Retina (tissue), 1 donor: ENCODE measurements around the gene FAM25G.

Experiments used
- DNase-seq: peaks from one replicate; pipeline ENCODE4 v3.0.0-alpha.2; 2016

FAM25G gene

DNA sequence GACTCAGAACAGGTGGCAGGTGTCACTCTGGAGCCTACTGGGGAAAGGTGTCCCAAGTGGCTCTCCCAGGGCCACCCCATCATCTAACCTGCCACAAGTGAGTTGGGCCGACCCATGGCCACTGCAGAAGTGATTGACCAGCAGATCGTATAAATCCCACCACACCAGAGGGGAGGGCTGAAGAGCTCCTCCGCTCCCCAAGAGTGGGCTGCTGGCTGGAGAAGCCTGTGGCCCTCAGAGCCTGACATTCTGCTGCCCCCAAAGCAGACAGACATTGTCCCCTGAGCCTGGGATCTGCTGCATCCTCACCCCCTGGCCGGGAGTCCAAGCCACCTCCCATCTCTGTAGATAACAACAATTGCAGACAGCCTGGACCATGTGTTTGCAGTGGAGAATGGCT lies 44.3 kb downstream of the FAM25G start:
- no peak for DNase-seq

DNA sequence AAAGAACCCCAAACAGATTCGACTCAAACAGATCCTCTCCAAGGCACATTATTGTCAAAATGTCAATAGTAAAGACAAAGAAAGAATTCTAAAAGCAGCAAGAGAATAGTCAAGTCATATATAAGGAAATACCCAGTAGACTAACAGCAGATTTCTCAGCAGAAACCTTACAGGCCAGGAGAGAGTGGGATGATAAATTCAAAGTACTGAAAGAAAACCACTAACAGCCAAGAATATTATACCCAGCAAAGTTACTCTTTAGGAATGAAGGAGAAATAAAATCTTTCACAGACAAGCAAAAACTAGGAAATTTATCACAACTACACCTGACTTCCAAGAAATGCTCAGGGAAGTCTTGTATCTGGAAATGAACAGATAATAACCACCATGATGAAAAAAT lies 45.8 kb downstream of the FAM25G start:
- DNase-seq, result no peak

DNA sequence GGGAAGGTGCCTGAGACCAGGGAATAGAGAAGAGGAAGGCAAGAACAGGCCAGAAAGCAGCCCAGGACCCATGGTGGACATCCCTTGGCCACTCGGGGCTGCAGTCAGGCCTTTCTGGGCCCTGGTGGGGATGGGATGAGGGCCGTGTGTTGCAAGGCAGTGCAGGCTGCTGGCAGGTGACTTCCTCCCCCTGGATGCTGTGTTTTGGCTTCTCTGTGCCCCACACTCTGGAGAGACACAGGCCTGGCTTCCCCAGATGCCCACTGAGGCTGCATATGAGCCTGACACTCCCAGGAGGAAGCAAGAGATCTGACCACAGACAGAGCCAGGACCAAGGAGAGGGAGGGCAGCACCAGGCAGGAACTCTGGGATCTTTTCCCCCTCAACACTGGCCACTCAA lies 47.5 kb downstream of the FAM25G start:
- DNase-seq, result no peak

DNA sequence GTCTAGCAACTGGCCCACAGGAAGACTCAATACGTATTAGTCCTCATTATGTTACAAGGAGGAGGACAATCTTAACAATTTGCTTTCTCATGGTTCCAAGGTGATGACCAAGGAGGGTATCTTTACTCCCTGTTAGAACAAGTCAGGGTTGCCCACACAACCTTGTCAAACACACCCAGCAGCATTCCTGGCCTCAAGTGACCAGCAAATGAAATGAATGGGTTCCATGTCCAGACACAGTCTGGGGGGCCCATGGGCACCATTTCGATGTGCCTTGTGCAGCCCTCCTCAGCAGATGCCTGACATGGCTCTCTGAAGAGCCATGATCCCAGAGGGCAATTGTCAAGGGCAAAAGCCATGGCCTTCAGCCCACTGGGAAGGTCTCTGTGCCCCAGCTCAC lies 48.4 kb downstream of the FAM25G start:
- no peak for DNase-seq

DNA sequence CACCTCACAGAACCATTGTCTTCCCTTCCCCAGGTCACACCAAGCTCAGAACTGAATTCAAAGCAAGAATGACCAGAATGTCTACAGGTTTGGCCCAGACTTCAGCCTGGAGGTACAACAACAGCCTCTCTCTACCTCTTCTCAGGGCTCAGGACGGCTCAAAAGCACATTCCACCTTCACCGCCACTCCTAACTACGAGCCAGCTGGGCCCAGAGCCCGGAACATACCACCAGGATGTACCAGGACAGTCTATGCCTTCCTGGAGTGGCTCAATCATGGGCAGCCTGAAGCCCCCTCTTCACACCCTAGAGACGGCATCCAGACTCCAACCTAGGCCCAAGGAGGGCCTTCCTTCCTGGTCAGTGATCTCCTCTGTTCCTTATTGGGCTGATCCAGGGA lies 49.1 kb downstream of the FAM25G start:
- DNase-seq, result no peak

DNA sequence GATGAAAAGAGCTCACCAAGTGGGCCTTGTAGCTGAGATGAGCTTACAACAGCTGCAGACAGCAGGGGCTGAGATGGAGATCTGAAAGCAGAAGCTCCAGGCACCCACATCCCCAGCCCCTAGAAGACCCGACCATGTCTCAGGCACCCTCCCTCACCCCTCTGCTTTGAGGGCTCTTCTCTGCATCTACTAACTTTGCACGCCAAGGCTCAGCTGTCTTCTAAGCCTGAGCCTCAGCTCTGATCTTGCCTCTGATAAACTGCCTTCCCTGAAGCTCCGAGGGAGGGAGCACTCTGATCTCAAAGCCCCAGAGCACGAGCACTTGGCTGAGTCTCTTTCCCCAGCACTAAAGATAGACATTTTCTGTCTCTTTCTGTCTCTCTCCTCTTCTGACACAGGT lies 49.6 kb downstream of the FAM25G start:
- no peak for DNase-seq

DNA sequence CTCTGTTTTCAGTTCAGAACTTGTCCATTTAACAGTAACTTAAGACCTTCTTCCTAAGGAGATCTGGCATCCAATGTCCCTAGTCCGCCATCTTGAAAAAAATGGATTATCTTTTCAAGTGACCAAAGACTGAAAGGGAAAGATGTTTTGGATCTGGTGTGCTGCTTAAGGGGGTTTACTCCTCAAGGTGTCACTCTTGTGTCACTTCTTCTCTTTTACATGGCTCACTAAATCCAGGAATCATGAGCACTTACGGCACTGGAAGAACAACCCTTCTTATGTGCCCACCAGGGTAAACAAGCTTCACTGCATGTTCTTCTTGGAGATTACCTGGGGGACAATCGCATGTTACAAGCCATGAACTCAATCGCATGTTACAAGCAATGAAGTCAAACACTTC lies 51.3 kb downstream of the FAM25G start:
- DNase-seq, result no peak

DNA sequence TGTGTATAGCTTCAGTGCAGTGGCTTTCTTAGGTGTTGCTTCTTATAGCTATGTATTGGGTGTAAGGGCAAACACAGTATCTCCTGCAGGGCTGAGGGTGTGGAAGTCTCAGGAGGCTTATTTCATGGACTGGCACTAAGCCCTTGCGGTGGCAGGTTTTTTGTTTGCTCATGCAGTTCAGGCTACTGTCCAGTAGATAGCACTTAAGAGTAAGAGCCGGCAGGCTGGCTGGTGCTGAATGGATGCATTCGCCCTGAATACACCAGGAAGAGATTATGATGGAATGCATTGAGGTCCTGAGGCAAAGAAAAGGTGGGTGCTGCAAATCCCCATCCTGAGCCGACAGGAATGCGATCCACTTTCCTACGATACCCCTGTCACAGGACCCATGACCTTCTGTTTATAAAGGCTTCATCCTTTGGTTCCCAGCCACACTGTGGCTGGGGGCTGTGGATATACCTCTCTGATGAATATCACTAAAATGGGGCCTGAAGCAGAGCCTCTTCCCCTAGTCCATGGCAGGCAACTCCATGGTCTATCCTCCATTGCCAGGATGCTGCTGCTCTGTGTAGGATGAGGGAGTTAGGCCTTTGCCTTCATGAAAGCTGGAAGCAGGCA lies 52.5 kb downstream of the FAM25G start:
- no peak for DNase-seq
